ENCODE measurements around the gene GPR31.

- TF ChIP-seq, protein P1, sequence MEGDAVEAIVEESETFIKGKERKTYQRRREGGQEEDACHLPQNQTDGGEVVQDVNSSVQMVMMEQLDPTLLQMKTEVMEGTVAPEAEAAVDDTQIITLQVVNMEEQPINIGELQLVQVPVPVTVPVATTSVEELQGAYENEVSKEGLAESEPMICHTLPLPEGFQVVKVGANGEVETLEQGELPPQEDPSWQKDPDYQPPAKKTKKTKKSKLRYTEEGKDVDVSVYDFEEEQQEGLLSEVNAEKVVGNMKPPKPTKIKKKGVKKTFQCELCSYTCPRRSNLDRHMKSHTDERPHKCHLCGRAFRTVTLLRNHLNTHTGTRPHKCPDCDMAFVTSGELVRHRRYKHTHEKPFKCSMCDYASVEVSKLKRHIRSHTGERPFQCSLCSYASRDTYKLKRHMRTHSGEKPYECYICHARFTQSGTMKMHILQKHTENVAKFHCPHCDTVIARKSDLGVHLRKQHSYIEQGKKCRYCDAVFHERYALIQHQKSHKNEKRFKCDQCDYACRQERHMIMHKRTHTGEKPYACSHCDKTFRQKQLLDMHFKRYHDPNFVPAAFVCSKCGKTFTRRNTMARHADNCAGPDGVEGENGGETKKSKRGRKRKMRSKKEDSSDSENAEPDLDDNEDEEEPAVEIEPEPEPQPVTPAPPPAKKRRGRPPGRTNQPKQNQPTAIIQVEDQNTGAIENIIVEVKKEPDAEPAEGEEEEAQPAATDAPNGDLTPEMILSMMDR (IDR thresholded peaks at IDR 0.05; ENCODE audit: low read depth, low read length, poor library complexity, severe bottlenecking) = no peak
- no peak for TF ChIP-seq EZH2phosphoT487 (IDR thresholded peaks at IDR 0.05; ENCODE audit: borderline replicate concordance, low read length)
Measured at GRCh38 chr6:167146135-167146534, 11.6 kb downstream of the GPR31 start.

Data from DOHH2 (cell line).